Smooth muscle cell (in vitro differentiated cells): ENCODE results near the gene SPATA31A3. TPM values are rescaled to one million over a fixed set of nuclear protein-coding genes. Genes with fewer than 3 reads are reported as not detected.
"Not testable (repeated sequence)": the region's sequence is repeated elsewhere in the genome, so short reads cannot be mapped to it uniquely, and the experiment has no call there.

Experiments
- DNase-seq: peaks from one replicate; lab custom pipeline; 2025; ENCODE audit not compliant: unreplicated experiment; lab: John Stamatoyannopoulos, UW
- H2AFZ ChIP-seq: fragments of 200-600 bp; sonication (generic); 2 replicates; pipeline ENCODE4 v1.6.0; 2016; ENCODE audit warnings: antibody characterized with exemption, low read depth, mild to moderate bottlenecking
- H3F3A ChIP-seq: fragments of 200-600 bp; sonication (generic); 2 replicates; pipeline ENCODE4 v1.6.0; 2017; ENCODE audit warnings: antibody characterized with exemption, low read depth
- H3K27ac ChIP-seq: fragments of 200-600 bp; sonication (generic); 2 replicates; pipeline ENCODE4 v1.5.1; 2016; ENCODE audit warnings: low read depth, mild to moderate bottlenecking
- H3K27me3 ChIP-seq: fragments of 200-600 bp; sonication (generic); 2 replicates; pipeline ENCODE4 v1.6.1; 2016; ENCODE audit warnings: low read depth, mild to moderate bottlenecking
- H3K36me3 ChIP-seq: fragments of 200-600 bp; sonication (generic); 2 replicates; pipeline ENCODE4 v1.5.1; 2016; ENCODE audit warnings: low read depth
- H3K4me1 ChIP-seq: fragments of 200-600 bp; sonication (generic); 2 replicates; pipeline ENCODE4 v1.5.1; 2016; ENCODE audit warnings: low read depth
- H3K4me2 ChIP-seq: fragments of 200-600 bp; sonication (generic); 2 replicates; pipeline ENCODE4 v1.6.0; 2016; ENCODE audit warnings: mild to moderate bottlenecking
- H3K4me3 ChIP-seq: fragments of 200-600 bp; sonication (generic); 2 replicates; pipeline ENCODE4 v1.5.1; 2016; ENCODE audit warnings: mild to moderate bottlenecking
- H3K79me2 ChIP-seq: fragments of 200-600 bp; sonication (generic); 2 replicates; pipeline ENCODE4 v1.6.0; 2016; ENCODE audit warnings: low read depth, mild to moderate bottlenecking
- H3K9ac ChIP-seq: fragments of 200-600 bp; sonication (generic); 2 replicates; pipeline ENCODE4 v1.6.0; 2016; ENCODE audit warnings: low read depth
- H3K9me3 ChIP-seq: fragments of 200-600 bp; sonication (generic); replicated peaks from 2 replicates; pipeline ENCODE4 v1.5.1; 2016; ENCODE audit warnings: low read depth
- H4K20me1 ChIP-seq: fragments of 200-600 bp; sonication (generic); 2 replicates; pipeline ENCODE4 v1.6.0; 2016; ENCODE audit warnings: low read depth
- WGBS: methylation state at CpG from one replicate; pipeline ENCODE4 v1.1.7; 2016; ENCODE audit warnings: low lambda C conversion rate; 5-methylcytosine and 5-hydroxymethylcytosine counted together
- polyA plus RNA-seq: library from polyadenylated mRNA; unstranded; fragments of >200 nt; fragmentation: Nextera tagmentation; extraction: Ambion mirVana; gene quantifications from 2 replicates; pipeline ENCODE4 v1.2.1, GENCODE V29; 2016
- small RNA-seq: library from RNA; depleted of rRNA; stranded (forward); fragments of <200 nt; gene quantifications from one replicate; pipeline ENCODE3, GENCODE V24; 2014
- total RNA-seq: library from RNA; depleted of rRNA; stranded (reverse); fragments of >200 nt; gene quantifications from 2 replicates; pipeline ENCODE4 v1.2.3, GENCODE V29; 2014

The SPATA31A3 gene
- total RNA-seq (not detected in 2 replicates), polyA plus RNA-seq (not detected in 2 replicates)

GRCh38 chr9:66992450-66992849, at the start of gene SPATA31A3:
Gene SPATA31A3, minus strand, starts transcription at chr9:66992550. Its CDS starts 29 bp downstream, at chr9:66992521.
- H3K79me2 ChIP-seq, H3K4me1 ChIP-seq, DNase-seq, H3K9me3 ChIP-seq, H3K4me3 ChIP-seq, H3F3A ChIP-seq, H3K9ac ChIP-seq, H3K27ac ChIP-seq, H3K4me2 ChIP-seq, H3K27me3 ChIP-seq, H2AFZ ChIP-seq, H3K36me3 ChIP-seq, H4K20me1 ChIP-seq: not testable (repeated sequence)
- no CpG with 5 or more reads among the region's 7 CpGs for WGBS

DNA sequence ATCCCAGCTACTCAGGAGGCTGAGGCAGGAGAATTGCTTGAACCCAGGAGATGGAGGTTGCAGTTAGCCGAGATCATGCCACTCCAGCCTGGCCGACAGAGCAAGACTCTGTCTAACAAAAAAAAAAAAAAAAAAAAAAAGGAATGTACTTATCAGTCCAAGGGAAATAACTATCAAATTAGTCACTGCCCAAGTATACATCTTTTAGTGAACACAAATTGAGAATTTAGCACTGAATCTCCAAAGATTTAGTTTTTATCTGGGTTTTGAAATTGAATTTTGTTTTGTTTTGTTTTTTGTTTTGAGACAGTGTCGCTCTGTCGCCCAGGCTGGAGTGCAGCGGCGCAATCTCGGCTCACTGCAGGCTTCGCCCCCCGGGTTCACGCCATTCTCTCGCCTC, 39.8 kb downstream of the SPATA31A3 start:
- not testable (repeated sequence) for H2AFZ ChIP-seq, H3K4me2 ChIP-seq, H3F3A ChIP-seq, H3K27ac ChIP-seq, H3K4me3 ChIP-seq, H3K36me3 ChIP-seq, H3K4me1 ChIP-seq, H4K20me1 ChIP-seq, H3K9me3 ChIP-seq, H3K27me3 ChIP-seq, DNase-seq, H3K79me2 ChIP-seq, H3K9ac ChIP-seq
- 96% methylated on average over 9 of the region's 11 CpGs for WGBS

- not testable (repeated sequence) for H3K9ac ChIP-seq, H4K20me1 ChIP-seq, H3K4me2 ChIP-seq
These were observed 49.8 kb downstream of the SPATA31A3 start for GRCh38 chr9:66942400-66943155.

GRCh38 chr9:66939878-66940830, 52.2 kb downstream of the SPATA31A3 start:
- not testable (repeated sequence) for H3K27me3 ChIP-seq, H3K79me2 ChIP-seq, H3K4me3 ChIP-seq, H3K9me3 ChIP-seq, H4K20me1 ChIP-seq, DNase-seq, H3K36me3 ChIP-seq, H2AFZ ChIP-seq, H3K4me1 ChIP-seq, H3F3A ChIP-seq, H3K27ac ChIP-seq, H3K9ac ChIP-seq, H3K4me2 ChIP-seq
- 70% methylated on average over 1 of the region's 2 CpGs for WGBS

More at GRCh38 chr9:66942400-66943155, 49.8 kb downstream of the SPATA31A3 start:
- H2AFZ ChIP-seq, DNase-seq, H3K4me1 ChIP-seq, H3K27me3 ChIP-seq, H3F3A ChIP-seq, H3K79me2 ChIP-seq, H3K36me3 ChIP-seq, H3K27ac ChIP-seq, H3K9me3 ChIP-seq, H3K4me3 ChIP-seq: not testable (repeated sequence)
- WGBS: 93% methylated on average over 4 of the region's 5 CpGs

- H3K27ac ChIP-seq, DNase-seq, H3K4me1 ChIP-seq, H3F3A ChIP-seq, H3K27me3 ChIP-seq, H3K79me2 ChIP-seq, H3K9ac ChIP-seq, H3K4me2 ChIP-seq, H3K4me3 ChIP-seq, H2AFZ ChIP-seq, H3K9me3 ChIP-seq, H4K20me1 ChIP-seq, H3K36me3 ChIP-seq: not testable (repeated sequence)
- WGBS: 85% methylated on average over 5 of the region's 5 CpGs
These were observed 54.0 kb downstream of the SPATA31A3 start for GRCh38 chr9:66938322-66938721.

GRCh38 chr9:66937662-66938061, 54.7 kb downstream of the SPATA31A3 start:
- H3K9ac ChIP-seq, H3K9me3 ChIP-seq, H3K4me3 ChIP-seq, H3K4me1 ChIP-seq, H2AFZ ChIP-seq, H3F3A ChIP-seq, DNase-seq, H3K36me3 ChIP-seq, H3K79me2 ChIP-seq, H3K27me3 ChIP-seq, H3K27ac ChIP-seq, H4K20me1 ChIP-seq, H3K4me2 ChIP-seq: not testable (repeated sequence)
- WGBS: 81% methylated on average over 2 of the region's 3 CpGs

Small RNAs within 50 kb of the gene (small RNA-seq; reads per million reads assigned to genes)
- gene AL353770.1: not detected
- not detected for gene AL353770.2

Other genes with a start within 250 kb of the SPATA31A3 start
- 2.6 and 4.0 TPM in 2 replicates for gene ZNF658, start 91.8 kb downstream of the SPATA31A3 start, total RNA-seq
- 0.56 and 0.77 TPM in 2 replicates for gene ZNF658, start 91.8 kb downstream of the SPATA31A3 start, polyA plus RNA-seq